Smooth muscle cell (in vitro differentiated cells): ENCODE results near the gene SLTM. TPM values are rescaled to one million over a fixed set of nuclear protein-coding genes. Genes with fewer than 3 reads are reported as not detected.
"Not testable (repeated sequence)": the region's sequence is repeated elsewhere in the genome, so short reads cannot be mapped to it uniquely, and the experiment has no call there.

Source experiments
- DNase-seq: peaks from one replicate; lab custom pipeline; 2025; ENCODE audit not compliant: unreplicated experiment; lab: John Stamatoyannopoulos, UW
- H2AFZ ChIP-seq: fragments of 200-600 bp; sonication (generic); 2 replicates; pipeline ENCODE4 v1.6.0; 2016; ENCODE audit warnings: antibody characterized with exemption, low read depth, mild to moderate bottlenecking
- H3F3A ChIP-seq: fragments of 200-600 bp; sonication (generic); 2 replicates; pipeline ENCODE4 v1.6.0; 2017; ENCODE audit warnings: antibody characterized with exemption, low read depth
- H3K27ac ChIP-seq: fragments of 200-600 bp; sonication (generic); 2 replicates; pipeline ENCODE4 v1.5.1; 2016; ENCODE audit warnings: low read depth, mild to moderate bottlenecking
- H3K27me3 ChIP-seq: fragments of 200-600 bp; sonication (generic); 2 replicates; pipeline ENCODE4 v1.6.1; 2016; ENCODE audit warnings: low read depth, mild to moderate bottlenecking
- H3K36me3 ChIP-seq: fragments of 200-600 bp; sonication (generic); 2 replicates; pipeline ENCODE4 v1.5.1; 2016; ENCODE audit warnings: low read depth
- H3K4me1 ChIP-seq: fragments of 200-600 bp; sonication (generic); 2 replicates; pipeline ENCODE4 v1.5.1; 2016; ENCODE audit warnings: low read depth
- H3K4me2 ChIP-seq: fragments of 200-600 bp; sonication (generic); 2 replicates; pipeline ENCODE4 v1.6.0; 2016; ENCODE audit warnings: mild to moderate bottlenecking
- H3K4me3 ChIP-seq: fragments of 200-600 bp; sonication (generic); 2 replicates; pipeline ENCODE4 v1.5.1; 2016; ENCODE audit warnings: mild to moderate bottlenecking
- H3K79me2 ChIP-seq: fragments of 200-600 bp; sonication (generic); 2 replicates; pipeline ENCODE4 v1.6.0; 2016; ENCODE audit warnings: low read depth, mild to moderate bottlenecking
- H3K9ac ChIP-seq: fragments of 200-600 bp; sonication (generic); 2 replicates; pipeline ENCODE4 v1.6.0; 2016; ENCODE audit warnings: low read depth
- H3K9me3 ChIP-seq: fragments of 200-600 bp; sonication (generic); replicated peaks from 2 replicates; pipeline ENCODE4 v1.5.1; 2016; ENCODE audit warnings: low read depth
- H4K20me1 ChIP-seq: fragments of 200-600 bp; sonication (generic); 2 replicates; pipeline ENCODE4 v1.6.0; 2016; ENCODE audit warnings: low read depth
- CTCF ChIP-seq: fragments of 200-600 bp; sonication (generic); IDR thresholded peaks from 2 replicates; pipeline ENCODE4 v1.5.1; 2017; ENCODE audit warnings: borderline replicate concordance, mild to moderate bottlenecking, antibody characterized with exemption; ENCODE audit not compliant: insufficient read depth, poor library complexity, severe bottlenecking
- WGBS: methylation state at CpG from one replicate; pipeline ENCODE4 v1.1.7; 2016; ENCODE audit warnings: low lambda C conversion rate; 5-methylcytosine and 5-hydroxymethylcytosine counted together
- polyA plus RNA-seq: library from polyadenylated mRNA; unstranded; fragments of >200 nt; fragmentation: Nextera tagmentation; extraction: Ambion mirVana; gene quantifications from 2 replicates; pipeline ENCODE4 v1.2.1, GENCODE V29; 2016
- total RNA-seq: library from RNA; depleted of rRNA; stranded (reverse); fragments of >200 nt; gene quantifications from 2 replicates; pipeline ENCODE4 v1.2.3, GENCODE V29; 2014

The SLTM gene
- total and polyA plus RNA-seq, 2 experiments from 2014 or later, result 43.8 to 56.8 TPM

GRCh38 chr15:58947179-58947578 lies 13.7 kb upstream of the SLTM start:
- H3K9me3 ChIP-seq, result no peaks in the 10 kb centered on the region
- H2AFZ ChIP-seq, result no peak overlapping the region
- no peaks in the 10 kb centered on the region for H3K27me3 ChIP-seq
- H3K4me1 ChIP-seq, result peaks cover 1% of the 10 kb centered on the region
- TF ChIP-seq CTCF, result no peak
- no peak overlapping the region for H3K9ac ChIP-seq
- WGBS, result 76% methylated on average over 3 of the region's 3 CpGs
- H3K79me2 ChIP-seq, result no peaks in the 10 kb centered on the region
- H3F3A ChIP-seq, result no peaks in the 10 kb centered on the region
- no peaks in the 10 kb centered on the region for H3K36me3 ChIP-seq
- DNase-seq, result no peak
- H3K4me3 ChIP-seq, result no peak overlapping the region
- H3K27ac ChIP-seq, result no peak overlapping the region
- H3K4me2 ChIP-seq, result no peak overlapping the region
- no peaks in the 10 kb centered on the region for H4K20me1 ChIP-seq

GRCh38 chr15:58934974-58935373 lies 1.5 kb upstream of the SLTM start:
- peak overlapping the region; percentile 96 for H3K4me2 ChIP-seq
- not testable (repeated sequence) for DNase-seq, H3K36me3 ChIP-seq, H3K9ac ChIP-seq, H3K27me3 ChIP-seq, H3K9me3 ChIP-seq
- H2AFZ ChIP-seq, result peak overlapping the region; percentile 7
- H3F3A ChIP-seq, result peaks cover 16% of the 10 kb centered on the region
- H3K4me3 ChIP-seq, result peak overlapping the region; percentile 89
- peaks cover 21% of the 10 kb centered on the region for H4K20me1 ChIP-seq
- peak overlapping the region; percentile 98 for H3K27ac ChIP-seq
- peaks cover 15% of the 10 kb centered on the region for H3K4me1 ChIP-seq
- WGBS, result 94% methylated on average over 8 of the region's 8 CpGs
- H3K79me2 ChIP-seq, result peaks cover 29% of the 10 kb centered on the region

- peak overlapping the region; percentile 96 for H3K4me2 ChIP-seq
- peaks cover 33% of the 10 kb centered on the region for H3K79me2 ChIP-seq
- peak overlapping the region; percentile 89 for H3K4me3 ChIP-seq
- H3F3A ChIP-seq, result peaks cover 16% of the 10 kb centered on the region
- H3K36me3 ChIP-seq, result no peaks in the 10 kb centered on the region
- H3K27ac ChIP-seq, result peak overlapping the region; percentile 98
- DNase-seq, result no peak
- H4K20me1 ChIP-seq, result peaks cover 21% of the 10 kb centered on the region
- H2AFZ ChIP-seq, result peak overlapping the region; percentile 7
- no peak overlapping the region for H3K9ac ChIP-seq
- WGBS, result 18% methylated on average over 4 of the region's 4 CpGs
- H3K9me3 ChIP-seq, result no peaks in the 10 kb centered on the region
- H3K27me3 ChIP-seq, result no peaks in the 10 kb centered on the region
- no peak for TF ChIP-seq CTCF
- H3K4me1 ChIP-seq, result peaks cover 15% of the 10 kb centered on the region
Measured at GRCh38 chr15:58934521-58934920, 1.0 kb upstream of the SLTM start.

- WGBS, result 24% methylated on average over 4 of the region's 4 CpGs
- Histone ChIP-seq H3K36me3 (no peaks in the 10 kb centered on the region), H3K4me3 (peak overlapping the region; percentile 89), H3K79me2 (peaks cover 38% of the 10 kb centered on the region), H3K9me3 (no peaks in the 10 kb centered on the region), H3F3A (peaks cover 16% of the 10 kb centered on the region), H3K9ac (peak overlapping the region; percentile 98), H3K27me3 (no peaks in the 10 kb centered on the region), H4K20me1 (peaks cover 21% of the 10 kb centered on the region), H3K4me2 (peak overlapping the region; percentile 96), H2AFZ (peak overlapping the region; percentile 80), H3K27ac (peak overlapping the region; percentile 98), H3K4me1 (peaks cover 15% of the 10 kb centered on the region)
- TF ChIP-seq CTCF, result no peak
- DNase-seq, result no peak
Measured at GRCh38 chr15:58934114-58934447, 602 bp upstream of the SLTM start.
